ENCODE data around the gene PRPF19.

The PRPF19 gene

GRCh38 chr11:60862171-60862570 lies 44.2 kb downstream of the PRPF19 start:
- Mint-ChIP-seq H3K9me3 (no peaks in the 10 kb centered on the region), H3K4me1 (ENCODE audit: low read depth) (peaks cover 12% of the 10 kb centered on the region)

GRCh38 chr11:60860943-60861342 lies 45.4 kb downstream of the PRPF19 start:
- peaks cover 12% of the 10 kb centered on the region for H3K4me1 Mint-ChIP-seq (ENCODE audit: low read depth)
- H3K27me3 Mint-ChIP-seq (ENCODE audit: low read depth): peaks cover 11% of the 10 kb centered on the region
- H3K36me3 Mint-ChIP-seq (ENCODE audit: low read depth): no peaks in the 10 kb centered on the region
- H3K27ac Mint-ChIP-seq: no peak overlapping the region
- H3K9me3 Mint-ChIP-seq: no peaks in the 10 kb centered on the region
- H3K4me3 Mint-ChIP-seq: no peak overlapping the region

More at GRCh38 chr11:60862171-60862570, 44.2 kb downstream of the PRPF19 start:
- Mint-ChIP-seq H3K36me3 (ENCODE audit: low read depth) (no peaks in the 10 kb centered on the region), H3K27ac (no peak overlapping the region), H3K27me3 (ENCODE audit: low read depth) (peaks cover 11% of the 10 kb centered on the region), H3K4me3 (no peak overlapping the region)

GRCh38 chr11:60859616-60860250 lies 46.7 kb downstream of the PRPF19 start:
- Mint-ChIP-seq H3K4me3 (no peak overlapping the region), H3K36me3 (ENCODE audit: low read depth) (no peaks in the 10 kb centered on the region), H3K27me3 (ENCODE audit: low read depth) (peaks cover 11% of the 10 kb centered on the region), H3K4me1 (ENCODE audit: low read depth) (peaks cover 15% of the 10 kb centered on the region), H3K27ac (no peak overlapping the region), H3K9me3 (no peaks in the 10 kb centered on the region)

GRCh38 chr11:60858731-60859464 lies 47.5 kb downstream of the PRPF19 start:
- no peak overlapping the region for H3K4me3 Mint-ChIP-seq
- H3K36me3 Mint-ChIP-seq (ENCODE audit: low read depth): no peaks in the 10 kb centered on the region
- peak overlapping the region; percentile 70 for H3K27ac Mint-ChIP-seq
- peaks cover 7% of the 10 kb centered on the region for H3K27me3 Mint-ChIP-seq (ENCODE audit: low read depth)
- H3K4me1 Mint-ChIP-seq (ENCODE audit: low read depth): peaks cover 15% of the 10 kb centered on the region
- H3K9me3 Mint-ChIP-seq: no peaks in the 10 kb centered on the region

GRCh38 chr11:60858236-60858635 lies 48.1 kb downstream of the PRPF19 start:
- Mint-ChIP-seq H3K27me3 (ENCODE audit: low read depth) (peaks cover 7% of the 10 kb centered on the region), H3K4me3 (no peak overlapping the region), H3K27ac (peak overlapping the region; percentile 62), H3K36me3 (ENCODE audit: low read depth) (no peaks in the 10 kb centered on the region), H3K9me3 (no peaks in the 10 kb centered on the region), H3K4me1 (ENCODE audit: low read depth) (peaks cover 15% of the 10 kb centered on the region)

- no peaks in the 10 kb centered on the region for H3K36me3 Mint-ChIP-seq (ENCODE audit: low read depth)
- peaks cover 15% of the 10 kb centered on the region for H3K4me1 Mint-ChIP-seq (ENCODE audit: low read depth)
- no peak overlapping the region for H3K4me3 Mint-ChIP-seq
- H3K27me3 Mint-ChIP-seq (ENCODE audit: low read depth): peaks cover 4% of the 10 kb centered on the region
- H3K9me3 Mint-ChIP-seq: no peaks in the 10 kb centered on the region
- H3K27ac Mint-ChIP-seq: no peak overlapping the region
These were observed 48.8 kb downstream of the PRPF19 start for GRCh38 chr11:60857378-60858232.

- Mint-ChIP-seq H3K27me3 (ENCODE audit: low read depth) (no peaks in the 10 kb centered on the region), H3K4me3 (no peak within 1 kb of the TSS), H3K36me3 (ENCODE audit: low read depth) (peaks cover 5% of the 10 kb centered on the region), H3K9me3 (no peaks in the 10 kb centered on the region), H3K4me1 (ENCODE audit: low read depth) (peaks cover 15% of the 10 kb centered on the region), H3K27ac (no peak within 1 kb of the TSS)
These were observed 50.4 kb downstream of the PRPF19 start, which contains the start of gene PTGDR2 for GRCh38 chr11:60855726-60856633. TSS of gene PTGDR2 (minus strand) at chr11:60855950. CDS start at chr11:60853722, 2,228 bp downstream.

- no peak overlapping the region for H3K27ac Mint-ChIP-seq
- no peaks in the 10 kb centered on the region for H3K9me3 Mint-ChIP-seq
- H3K36me3 Mint-ChIP-seq (ENCODE audit: low read depth): peaks cover 8% of the 10 kb centered on the region
- H3K4me1 Mint-ChIP-seq (ENCODE audit: low read depth): peaks cover 15% of the 10 kb centered on the region
- no peaks in the 10 kb centered on the region for H3K27me3 Mint-ChIP-seq (ENCODE audit: low read depth)
- H3K4me3 Mint-ChIP-seq: no peak overlapping the region
These were observed 51.3 kb downstream of the PRPF19 start for GRCh38 chr11:60854847-60855725.

GRCh38 chr11:60854140-60854846 lies 52.1 kb downstream of the PRPF19 start:
- Mint-ChIP-seq H3K4me3 (no peak overlapping the region), H3K27me3 (ENCODE audit: low read depth) (no peaks in the 10 kb centered on the region), H3K27ac (no peak overlapping the region), H3K9me3 (no peaks in the 10 kb centered on the region), H3K4me1 (ENCODE audit: low read depth) (peaks cover 15% of the 10 kb centered on the region), H3K36me3 (ENCODE audit: low read depth) (peaks cover 10% of the 10 kb centered on the region)

GRCh38 chr11:60852982-60853950 lies 53.1 kb downstream of the PRPF19 start:
- Mint-ChIP-seq H3K36me3 (ENCODE audit: low read depth) (peaks cover 14% of the 10 kb centered on the region), H3K9me3 (no peaks in the 10 kb centered on the region), H3K27me3 (ENCODE audit: low read depth) (no peaks in the 10 kb centered on the region), H3K27ac (no peak overlapping the region), H3K4me1 (ENCODE audit: low read depth) (peaks cover 6% of the 10 kb centered on the region), H3K4me3 (no peak overlapping the region)

GRCh38 chr11:60852117-60852981 lies 54.0 kb downstream of the PRPF19 start:
- no peaks in the 10 kb centered on the region for H3K27me3 Mint-ChIP-seq (ENCODE audit: low read depth)
- H3K4me1 Mint-ChIP-seq (ENCODE audit: low read depth): peaks cover 3% of the 10 kb centered on the region
- H3K36me3 Mint-ChIP-seq (ENCODE audit: low read depth): peaks cover 16% of the 10 kb centered on the region
- no peak overlapping the region for H3K27ac Mint-ChIP-seq
- no peaks in the 10 kb centered on the region for H3K9me3 Mint-ChIP-seq
- H3K4me3 Mint-ChIP-seq: no peak overlapping the region

All from T-helper 1 cell treated with Interleukin-12 subunit alpha and Interleukin-12 subunit beta and Interleukin-4 antibody, amounts not matched to agents 30 μg/mL and 1 μg/mL, for 36 hours (primary cell).